ENCODE data around the gene GREB1L.

GREB1L gene

GRCh38 chr18:21450503-21450902, 208.5 kb downstream of the GREB1L start:
- DNase-seq (ENCODE audit: low spot score) = no peak

DNA sequence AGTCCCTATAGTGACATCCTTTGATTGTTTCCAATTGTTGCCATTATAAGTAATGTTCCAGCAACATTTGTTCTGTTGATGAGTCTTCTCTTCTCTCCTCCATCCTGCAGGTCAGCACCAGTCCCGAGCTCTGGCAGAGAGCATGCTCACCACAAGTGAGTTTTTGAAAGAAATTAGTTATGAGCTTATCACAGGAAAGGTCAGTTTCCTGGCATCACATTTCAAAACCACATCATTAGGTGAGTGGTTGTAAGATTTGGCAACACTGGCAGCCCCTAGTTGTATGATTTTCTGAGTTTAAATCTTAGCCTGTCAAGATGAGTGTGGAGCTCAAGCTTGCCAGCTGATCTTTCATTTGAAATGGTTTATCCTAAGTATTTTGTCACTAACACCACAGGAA, 208.9 kb downstream of the GREB1L start:
- DNase-seq (ENCODE audit: low spot score) = no peak

- no peak for DNase-seq (ENCODE audit: low spot score)
Observed at GRCh38 chr18:21451851-21452250, 209.8 kb downstream of the GREB1L start.

DNA sequence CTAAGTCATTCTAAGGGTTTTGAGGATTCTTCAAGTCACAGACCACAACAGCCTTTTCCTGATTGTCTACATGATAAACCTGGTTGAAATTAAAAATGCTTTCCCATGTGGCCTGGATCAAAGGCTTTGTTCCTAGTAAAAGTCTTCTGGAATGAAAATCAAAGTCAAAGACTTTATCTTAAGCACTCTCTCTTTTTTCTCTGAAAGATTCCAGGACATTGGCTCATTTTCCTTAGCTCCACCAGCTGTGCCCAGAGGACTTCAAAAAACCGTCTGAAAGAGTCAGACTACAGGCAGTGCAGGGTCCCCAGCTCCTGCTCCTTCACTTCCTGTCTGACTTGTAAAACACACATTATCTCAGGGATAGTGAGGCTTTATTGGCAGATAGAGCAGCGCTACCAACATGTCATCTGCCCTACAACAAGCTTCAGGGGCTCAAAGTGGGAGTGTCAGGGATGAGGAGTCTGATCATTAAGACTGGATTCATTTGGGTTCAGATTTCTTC, 210.3 kb downstream of the GREB1L start:
- DNase-seq (ENCODE audit: low spot score) = no peak

DNA sequence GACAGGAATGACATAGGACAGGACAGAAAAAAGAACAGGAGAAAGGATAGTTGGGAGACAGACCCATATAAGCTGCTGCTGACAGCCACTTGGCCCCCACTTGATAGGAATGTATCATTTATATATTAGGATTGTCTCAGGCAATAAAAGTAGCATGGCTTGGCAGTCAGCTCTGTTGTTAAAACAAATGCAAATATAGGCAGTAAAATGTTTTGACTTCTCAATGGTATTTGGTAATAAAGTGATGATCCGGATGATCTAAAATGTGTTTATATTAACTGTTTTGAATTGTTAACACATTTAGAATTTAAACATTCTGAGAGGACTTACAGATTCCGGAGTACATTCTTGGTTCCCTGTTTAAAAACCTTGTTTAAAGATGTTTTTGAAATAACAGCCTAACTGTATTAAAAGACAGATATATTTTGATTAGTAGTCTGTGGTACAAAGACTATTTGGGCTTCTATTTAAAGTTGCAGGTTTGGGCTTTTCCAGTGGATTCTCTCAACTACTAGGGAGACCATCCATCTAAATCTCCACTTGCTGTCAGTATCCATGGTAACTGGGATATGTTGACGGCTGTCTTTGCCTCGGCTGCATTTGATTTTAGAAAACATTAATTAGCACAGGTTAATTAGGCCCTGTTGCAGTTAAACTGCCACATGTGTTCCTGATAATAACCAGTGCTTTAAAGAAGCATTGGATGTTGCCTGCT, 210.9 kb downstream of the GREB1L start:
- DNase-seq (ENCODE audit: low spot score) = no peak

DNA sequence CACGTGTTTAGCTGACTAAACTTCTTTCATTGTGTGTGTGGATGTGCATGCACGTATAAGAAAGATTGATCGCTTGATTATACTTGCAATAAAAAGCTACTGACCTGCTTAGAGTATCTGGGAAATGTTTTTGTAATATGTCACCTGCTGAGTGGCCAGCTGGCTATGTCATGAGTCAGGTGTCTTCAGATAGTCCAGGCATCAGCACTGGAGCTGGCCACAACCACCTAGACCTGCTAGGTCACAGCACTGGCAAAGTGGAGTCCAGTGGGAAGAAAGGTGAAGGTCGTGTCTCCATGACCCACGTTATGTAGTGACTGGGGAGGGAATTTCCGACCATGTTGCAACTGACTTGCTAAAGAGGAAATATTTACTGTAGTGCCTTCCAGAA, 211.5 kb downstream of the GREB1L start:
- DNase-seq (ENCODE audit: low spot score) = no peak

- no peak for DNase-seq (ENCODE audit: low spot score)
Observed at GRCh38 chr18:21454725-21455124, 212.7 kb downstream of the GREB1L start.

- DNase-seq (ENCODE audit: low spot score) = no peak
Observed at GRCh38 chr18:21456428-21457178, 214.6 kb downstream of the GREB1L start.

- no peak for DNase-seq (ENCODE audit: low spot score)
Observed at GRCh38 chr18:21457179-21457535, 215.1 kb downstream of the GREB1L start.

DNA sequence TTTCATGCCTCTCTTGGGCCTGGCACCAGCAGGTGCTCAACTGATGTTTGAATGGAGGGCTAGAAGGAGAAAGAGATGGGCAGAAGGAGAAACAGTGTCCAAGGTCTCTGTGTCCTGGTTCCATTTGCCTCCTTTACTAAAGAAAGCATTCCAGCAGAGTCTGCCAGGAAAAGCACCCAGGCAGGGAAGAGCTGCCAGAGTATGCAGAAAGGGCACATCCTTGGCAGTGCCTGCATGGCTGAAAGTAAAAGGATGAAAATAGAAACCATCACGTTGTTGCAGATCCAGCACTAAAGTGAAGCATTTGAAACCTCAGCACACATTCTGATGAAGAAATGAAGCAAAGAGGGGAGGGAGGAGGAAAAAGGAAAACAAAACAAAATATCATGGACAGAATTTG, 216.3 kb downstream of the GREB1L start:
- no peak for DNase-seq (ENCODE audit: low spot score)

DNA sequence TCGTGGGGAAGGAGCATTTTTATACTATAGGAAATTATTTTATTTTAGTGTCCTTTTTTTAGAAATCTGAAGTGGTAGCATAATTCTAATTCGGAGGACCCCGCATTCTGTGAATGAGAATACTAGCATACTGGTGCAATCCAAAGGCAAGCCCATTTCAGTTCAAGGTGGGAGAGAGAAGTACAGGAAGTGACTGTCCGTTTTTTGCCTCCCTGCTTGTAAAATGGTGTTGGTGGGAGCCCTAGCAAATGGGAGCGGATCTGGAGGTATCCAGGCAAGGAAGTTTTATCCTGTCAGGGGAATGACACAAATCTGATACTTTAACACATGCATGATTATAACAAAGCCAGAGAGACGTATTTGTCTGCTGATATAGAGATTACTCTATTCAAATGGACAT, 216.8 kb downstream of the GREB1L start:
- no peak for DNase-seq (ENCODE audit: low spot score)

GRCh38 chr18:21459706-21460286, 217.8 kb downstream of the GREB1L start:
- DNase-seq (ENCODE audit: low spot score) = no peak

GRCh38 chr18:21461460-21461859, 219.4 kb downstream of the GREB1L start:
- no peak for DNase-seq (ENCODE audit: low spot score)

GRCh38 chr18:21463718-21464117, 221.7 kb downstream of the GREB1L start:
- DNase-seq (ENCODE audit: low spot score) = no peak

DNA sequence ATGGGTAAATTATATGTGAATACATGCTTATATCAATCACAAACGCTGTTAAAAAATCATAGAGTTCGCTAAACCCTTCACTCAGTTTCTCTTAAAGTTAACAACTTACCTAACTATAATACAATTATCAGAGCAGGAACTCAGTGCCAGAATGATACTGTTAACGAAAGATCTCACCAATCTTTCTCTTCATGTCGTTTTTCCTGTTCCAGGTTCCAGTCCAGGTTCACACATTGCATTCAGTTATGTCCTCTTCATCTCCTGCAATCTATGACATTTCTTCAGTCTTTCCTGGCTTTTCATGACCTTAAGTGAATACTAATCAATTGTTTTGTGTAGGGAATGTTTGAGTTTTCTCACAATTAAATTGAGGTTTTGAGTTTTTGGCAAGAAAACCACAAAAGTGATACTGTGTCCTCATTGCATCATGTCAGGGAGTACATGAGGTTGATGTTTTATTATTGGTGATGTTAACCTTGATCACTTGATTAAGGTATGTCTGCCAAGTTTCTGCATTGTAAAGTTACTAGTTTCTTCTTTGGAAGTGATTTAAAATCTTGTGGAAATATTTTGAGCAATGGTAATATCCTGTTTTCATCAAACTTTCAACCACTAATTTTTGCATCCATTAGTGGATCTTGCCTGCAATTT, 226.6 kb downstream of the GREB1L start:
- DNase-seq (ENCODE audit: low spot score) = no peak

- DNase-seq (ENCODE audit: low spot score) = no peak
Observed at GRCh38 chr18:21472741-21473140, 230.7 kb downstream of the GREB1L start.

- no peak for DNase-seq (ENCODE audit: low spot score)
Observed at GRCh38 chr18:21474621-21475020, 232.6 kb downstream of the GREB1L start.

DNA sequence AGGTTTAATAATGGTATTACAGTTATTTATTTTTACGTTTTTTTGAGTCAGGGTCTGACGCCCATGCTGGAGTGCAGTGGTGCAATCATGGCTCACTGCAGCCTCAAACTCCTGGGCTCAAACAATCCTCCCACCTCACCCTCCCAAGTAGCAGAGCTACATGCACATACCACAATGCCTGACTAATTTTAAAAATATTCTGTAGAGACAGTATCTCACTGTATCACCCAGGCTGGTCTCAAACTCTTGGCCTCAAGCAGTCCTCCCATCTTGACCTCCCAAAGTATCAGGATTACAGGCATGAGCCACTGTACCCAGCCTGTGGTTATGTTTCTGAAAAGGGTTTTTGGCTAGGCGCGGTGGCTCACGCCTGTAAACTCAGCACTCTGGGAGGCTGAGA, 237.7 kb downstream of the GREB1L start:
- DNase-seq (ENCODE audit: low spot score) = no peak

- no peak for DNase-seq (ENCODE audit: low spot score)
Observed at GRCh38 chr18:21481739-21482138, 239.7 kb downstream of the GREB1L start.

- DNase-seq (ENCODE audit: low spot score) = no peak
Observed at GRCh38 chr18:21483051-21483450, 241.0 kb downstream of the GREB1L start.

- no peak for DNase-seq (ENCODE audit: low spot score)
Observed at GRCh38 chr18:21484851-21485636, 243.0 kb downstream of the GREB1L start.

DNA sequence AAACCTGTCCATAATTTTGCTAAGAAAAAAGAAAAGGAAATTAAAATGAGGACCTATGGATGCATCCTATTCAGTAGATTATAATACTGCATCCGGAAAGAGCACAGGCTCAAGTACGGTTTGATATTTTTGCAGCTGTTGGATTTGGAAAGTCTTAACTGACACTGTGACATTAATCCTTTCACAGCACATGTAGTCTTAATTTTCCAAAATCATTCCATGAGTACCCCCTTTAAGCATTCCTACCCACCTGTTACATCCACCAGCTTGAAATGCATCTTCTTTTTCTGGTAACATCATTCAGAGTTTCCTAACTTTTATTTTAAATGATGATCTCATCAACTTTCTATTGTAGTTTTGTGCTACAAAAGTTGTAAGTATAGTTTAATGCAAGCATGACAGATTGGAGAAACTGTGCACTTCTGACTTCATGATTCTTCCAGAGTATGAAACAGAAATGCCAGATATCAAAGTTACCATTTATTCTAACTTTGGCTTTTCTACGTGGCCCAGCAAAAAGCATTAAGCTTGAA, 244.9 kb downstream of the GREB1L start:
- DNase-seq (ENCODE audit: low spot score) = no peak

Data from germinal center (tissue), 1 donor.